SK-N-MC (cell line): ENCODE data around the gene SCMH1.

ENCODE experiments used
- EZH2 ChIP-seq: fragments of 200-600 bp; sonication (generic); IDR thresholded peaks from one replicate; pipeline ENCODE4 v1.6.1; 2017; ENCODE audit warnings: antibody characterized with exemption
- FOXP2 ChIP-seq: optimal IDR thresholded peaks from 2 replicates; pipeline ENCODE3; 2011; ENCODE audit warnings: mild to moderate bottlenecking, moderate library complexity; ENCODE audit not compliant: insufficient read depth; ENCODE audit errors: extremely low read length, control extremely low read depth
- POLR2AphosphoS5 ChIP-seq: IDR thresholded peaks from 2 replicates; pipeline ENCODE4 v1.6.1; 2012; ENCODE audit warnings: mild to moderate bottlenecking, low read depth, low read length, borderline replicate concordance

DNA sequence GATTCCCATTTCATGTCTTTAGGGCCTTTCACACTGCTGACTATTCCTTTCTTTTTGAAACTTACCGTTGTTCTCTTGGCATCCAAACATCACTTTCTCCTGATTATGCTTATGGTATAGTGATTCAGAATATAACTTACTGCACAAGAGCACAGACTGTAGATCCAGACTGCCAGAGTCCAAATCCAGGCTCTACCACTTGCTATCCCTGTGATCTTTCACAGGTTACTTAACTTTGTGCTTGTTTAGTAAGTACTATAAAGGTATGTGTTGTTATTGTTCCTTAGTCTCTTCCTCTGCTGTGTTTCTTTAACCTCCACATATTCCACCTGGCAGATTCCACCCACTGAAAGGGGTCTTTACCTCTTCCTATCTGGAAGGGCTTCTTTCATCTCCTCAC lies 8.4 kb downstream of the SCMH1 start:
- TF ChIP-seq POLR2AphosphoS5 (no peak), EZH2 (no peak), FOXP2 (no peak)
